ENCODE results near the gene B4GALT5. TPM values are rescaled to one million over a fixed set of nuclear protein-coding genes. Genes with fewer than 3 reads are reported as not detected.

B4GALT5 gene
- total RNA-seq, 1 donor from 2014 or later, result 33.1 TPM

GRCh38 chr20:49659056-49659455 lies 54.6 kb downstream of the B4GALT5 start:
- no peak for DNase-seq (ENCODE audit: low read depth in 2 of 2)

- DNase-seq (ENCODE audit: low read depth in 2 of 2), result no peak
Observed at GRCh38 chr20:49658508-49658907, 55.2 kb downstream of the B4GALT5 start.

DNA sequence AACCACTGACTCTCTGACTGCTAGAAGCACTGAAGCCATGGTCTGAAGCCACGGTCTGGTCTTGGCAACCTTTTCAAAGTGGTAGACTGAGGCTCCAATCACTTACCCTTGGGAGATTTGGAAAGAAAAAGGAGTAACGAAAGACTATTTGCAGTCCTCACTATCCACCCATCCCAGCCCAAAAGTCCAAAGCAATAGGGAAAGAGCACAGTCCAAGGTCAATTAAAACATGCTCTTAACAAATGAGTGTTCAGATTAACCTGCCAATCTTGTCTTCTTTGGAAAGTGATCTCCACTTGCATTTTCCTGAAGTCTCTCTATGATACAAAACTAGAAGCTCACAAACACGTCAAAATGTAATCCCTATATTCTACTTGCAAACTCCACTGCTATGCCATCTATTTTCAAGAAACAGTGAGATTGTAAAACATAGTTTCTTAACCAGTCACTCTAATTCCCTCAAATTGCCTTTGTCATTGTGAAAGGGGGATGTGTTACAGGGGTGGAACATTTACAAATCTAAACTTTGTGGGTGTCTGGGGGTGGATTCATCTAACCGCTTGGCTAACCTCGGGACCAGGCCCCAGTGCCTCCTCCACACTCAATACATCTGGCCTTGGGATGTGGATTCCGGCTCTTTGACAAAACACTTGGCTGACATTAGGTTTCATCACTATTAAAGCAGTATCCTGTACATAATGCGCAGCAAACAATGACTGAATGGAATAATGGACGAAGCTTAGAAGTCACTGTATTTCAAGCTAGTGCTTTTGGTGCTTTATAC lies 56.4 kb downstream of the B4GALT5 start:
- no peak for DNase-seq (ENCODE audit: low read depth in 2 of 2)

- no peak for DNase-seq (ENCODE audit: low read depth in 2 of 2)
Observed at GRCh38 chr20:49656304-49656703, 57.4 kb downstream of the B4GALT5 start.

DNA sequence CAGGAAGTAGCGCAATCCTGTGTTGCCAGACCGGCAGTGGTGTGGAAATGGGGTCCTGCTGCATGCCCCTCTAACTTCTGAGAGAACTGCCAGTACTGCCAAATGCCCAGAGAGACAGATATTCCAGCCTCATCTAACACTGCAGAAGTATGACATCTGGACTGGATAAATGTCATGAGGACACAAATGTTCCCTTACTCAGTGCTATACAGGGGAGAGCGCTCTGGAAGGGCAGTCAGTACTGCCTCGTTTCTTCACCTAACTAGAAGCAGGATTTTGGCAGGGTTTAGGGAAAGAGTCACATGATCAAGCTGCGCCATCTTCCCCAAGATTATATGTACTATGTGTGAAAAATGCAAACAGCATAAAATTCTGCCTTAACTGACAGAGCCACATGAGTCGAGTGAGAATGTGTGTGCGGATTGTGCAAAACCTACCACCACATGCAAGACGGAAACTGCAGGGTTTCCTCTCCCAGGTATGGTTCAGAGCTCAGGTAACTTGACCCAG lies 59.7 kb downstream of the B4GALT5 start:
- no peak for DNase-seq (ENCODE audit: low read depth in 2 of 2)

DNA sequence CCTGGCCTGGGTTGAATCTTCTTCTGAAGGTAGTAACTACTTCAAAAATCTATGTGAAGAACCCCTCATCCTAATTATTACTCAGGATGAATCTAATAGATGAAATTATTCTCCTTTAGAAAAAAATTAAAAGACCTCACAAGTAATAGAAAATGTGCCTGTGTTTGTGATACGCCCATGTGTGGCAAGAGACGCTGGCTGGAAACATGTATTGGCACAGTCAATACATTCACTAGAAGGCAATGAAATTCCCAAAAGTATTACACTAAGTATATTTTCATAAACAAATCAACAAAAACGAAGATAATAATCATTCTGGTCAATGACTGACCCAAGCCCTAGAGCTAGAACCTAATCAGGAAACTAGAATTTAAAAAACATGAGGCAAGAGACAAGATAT lies 64.0 kb downstream of the B4GALT5 start:
- DNase-seq (ENCODE audit: low read depth in 2 of 2), result no peak

GRCh38 chr20:49647550-49647949 lies 66.1 kb downstream of the B4GALT5 start:
- no peak for DNase-seq (ENCODE audit: low read depth in 2 of 2)

GRCh38 chr20:49646528-49646927 lies 67.2 kb downstream of the B4GALT5 start:
- DNase-seq (ENCODE audit: low read depth in 2 of 2), result no peak

GRCh38 chr20:49646126-49646525 lies 67.6 kb downstream of the B4GALT5 start:
- no peak for DNase-seq (ENCODE audit: low read depth in 2 of 2)

DNA sequence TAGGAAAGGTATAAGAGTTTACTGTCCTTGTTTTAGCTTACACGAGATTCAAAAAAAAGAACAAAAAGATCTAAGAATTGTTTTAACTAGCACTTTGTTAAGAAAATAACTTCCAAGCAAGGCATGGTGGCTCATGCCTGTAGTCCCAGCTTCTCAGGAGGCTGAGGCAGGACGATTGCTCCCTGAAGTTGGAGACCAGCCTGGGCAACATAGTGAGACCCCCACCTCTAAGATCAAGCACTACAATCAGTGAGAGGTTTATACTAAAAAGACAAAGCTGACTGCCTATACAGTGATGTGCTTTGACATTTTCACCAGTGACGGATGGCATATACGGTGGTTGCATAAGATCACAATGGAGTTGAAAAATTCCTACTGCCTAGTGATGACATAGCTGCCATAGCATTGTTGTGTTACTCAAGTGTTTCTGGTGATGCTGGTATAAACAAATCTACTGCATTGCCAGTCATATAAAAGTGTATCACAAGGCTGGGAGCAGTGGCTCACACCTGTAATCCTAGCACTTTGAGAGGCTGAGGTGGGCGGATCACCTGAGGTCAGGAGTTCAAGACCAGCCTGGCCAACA lies 68.6 kb downstream of the B4GALT5 start:
- no peak for DNase-seq (ENCODE audit: low read depth in 2 of 2)

DNA sequence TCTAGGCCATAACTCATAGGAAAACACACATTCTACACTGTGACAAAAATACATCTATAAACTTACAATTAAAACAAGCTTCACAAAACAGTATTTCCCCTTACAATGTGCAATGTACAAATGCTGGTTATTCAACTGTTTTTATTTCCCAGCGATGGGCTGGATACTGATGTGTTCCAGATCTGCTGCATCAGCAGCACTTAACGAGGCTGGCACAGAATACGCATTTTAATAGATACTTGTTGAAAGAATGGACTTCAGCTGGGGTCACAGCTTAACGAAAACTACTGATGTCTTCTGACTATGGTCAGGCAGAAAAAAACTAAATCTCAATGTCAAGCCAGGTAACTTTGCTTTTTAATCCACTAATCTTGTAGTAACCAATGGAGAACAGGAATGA lies 70.9 kb downstream of the B4GALT5 start:
- no peak for DNase-seq (ENCODE audit: low read depth in 2 of 2)

- DNase-seq (ENCODE audit: low read depth in 2 of 2), result no peak
Observed at GRCh38 chr20:49641683-49642656, 71.7 kb downstream of the B4GALT5 start.

GRCh38 chr20:49637046-49637637 lies 76.5 kb downstream of the B4GALT5 start:
- DNase-seq (ENCODE audit: low read depth in 2 of 2), result no peak

- no peak for DNase-seq (ENCODE audit: low read depth in 2 of 2)
Observed at GRCh38 chr20:49636447-49636846, 77.2 kb downstream of the B4GALT5 start.

GRCh38 chr20:49635866-49636265 lies 77.8 kb downstream of the B4GALT5 start:
- DNase-seq (ENCODE audit: low read depth in 2 of 2), result no peak

DNA sequence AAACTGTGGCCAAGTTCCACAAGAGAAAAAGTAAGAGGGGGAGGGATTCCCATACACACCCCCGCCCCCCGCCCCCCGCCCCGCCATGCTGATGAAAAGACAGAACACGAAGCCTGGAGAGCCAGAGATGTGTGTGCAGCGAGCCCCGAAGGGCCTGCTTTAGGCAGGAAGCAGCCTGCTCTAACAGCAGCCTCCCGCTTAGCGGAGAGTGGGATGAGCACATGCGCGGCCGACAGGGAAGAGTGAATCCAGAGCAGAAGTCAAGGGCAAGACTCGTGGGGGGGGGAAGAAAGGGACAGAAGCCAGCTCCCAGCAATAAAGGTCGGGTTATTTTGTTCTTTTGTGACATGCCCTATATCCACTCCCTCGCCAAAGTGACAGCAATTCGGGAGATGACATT lies 78.5 kb downstream of the B4GALT5 start:
- DNase-seq (ENCODE audit: low read depth in 2 of 2), result no peak

- no peak for DNase-seq (ENCODE audit: low read depth in 2 of 2)
Observed at GRCh38 chr20:49634116-49634515, 79.6 kb downstream of the B4GALT5 start.

DNA sequence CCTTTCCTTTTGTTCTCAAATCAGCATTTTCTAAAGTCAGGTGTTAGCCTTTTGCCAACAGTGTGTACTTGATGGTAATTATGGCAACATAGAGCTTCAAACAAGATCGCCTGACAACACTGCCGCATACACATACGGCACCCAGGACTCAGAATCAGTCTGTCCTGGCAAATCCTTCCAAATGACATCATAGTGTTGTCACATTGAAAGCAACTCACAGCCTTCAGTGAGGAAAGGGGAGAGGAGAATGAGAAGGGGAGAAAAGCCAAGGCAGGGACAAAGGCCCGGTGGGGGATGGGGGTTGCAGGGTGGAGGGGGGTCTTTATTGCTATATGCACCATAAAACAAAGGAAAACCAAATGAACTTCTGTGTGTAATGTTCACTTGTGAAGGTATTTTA lies 80.0 kb downstream of the B4GALT5 start:
- no peak for DNase-seq (ENCODE audit: low read depth in 2 of 2)

DNA sequence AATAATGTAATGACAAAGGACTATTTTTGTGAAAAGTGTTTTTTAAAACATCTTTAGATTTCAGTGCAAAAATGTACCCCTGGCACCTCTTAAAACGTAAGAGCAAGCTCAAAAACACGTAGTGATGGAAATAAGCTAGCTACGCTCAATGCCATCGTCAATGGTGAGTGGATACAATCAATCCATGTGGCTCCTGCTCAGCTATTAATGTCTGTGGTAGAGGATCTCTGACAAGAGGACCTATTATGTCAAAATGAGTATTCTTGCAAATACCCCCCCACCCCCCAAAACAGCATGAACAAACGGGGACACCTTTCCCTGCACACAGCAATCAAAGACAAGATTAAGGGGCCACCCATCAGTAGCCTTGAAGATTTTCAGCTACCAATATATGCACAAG lies 80.7 kb downstream of the B4GALT5 start:
- no peak for DNase-seq (ENCODE audit: low read depth in 2 of 2)

- no peak for DNase-seq (ENCODE audit: low read depth in 2 of 2)
Observed at GRCh38 chr20:49631856-49632418, 81.7 kb downstream of the B4GALT5 start.

DNA sequence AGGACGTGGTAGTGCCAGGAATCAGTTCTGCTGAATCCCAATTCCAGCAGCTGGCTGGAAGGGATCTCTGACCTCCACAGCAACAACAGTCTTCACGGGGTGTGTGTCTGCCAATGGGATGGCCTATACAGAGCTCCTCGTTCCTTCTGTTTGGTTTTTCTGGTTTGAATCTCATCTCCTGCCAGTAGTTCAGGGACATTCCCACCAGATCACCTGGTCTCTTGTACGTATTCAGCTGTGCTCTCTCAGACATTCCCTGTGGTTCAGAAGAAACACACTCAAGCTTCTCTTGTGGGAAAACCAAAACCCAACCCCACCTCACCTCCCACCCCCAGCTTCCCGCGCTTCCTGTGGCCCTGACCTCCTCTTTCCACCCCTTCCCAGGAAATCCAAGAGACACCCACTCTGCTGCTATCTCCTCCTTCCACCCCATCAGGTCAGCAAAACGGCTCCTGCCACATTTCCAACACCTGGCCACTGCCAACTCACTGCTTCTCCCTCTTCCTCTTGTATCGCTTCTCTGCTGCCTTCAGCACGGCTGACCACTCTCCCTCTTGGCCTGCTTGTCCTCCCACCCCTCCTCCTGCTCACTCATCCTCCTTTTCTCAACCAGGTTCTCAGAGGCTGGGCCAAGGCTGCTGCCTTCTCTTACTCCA lies 82.5 kb downstream of the B4GALT5 start:
- peak; percentile 12 to 17 for DNase-seq (ENCODE audit: low read depth in 2 of 2)
